Endothelial cell of umbilical vein (primary cell): ENCODE results near the gene PSD4. TPM values are rescaled to one million over a fixed set of nuclear protein-coding genes. Genes with fewer than 3 reads are reported as not detected.

ENCODE experiments used
- BruUV-seq: library from RNA; stranded (reverse); fragments of 400-500 nt; replicated peaks from 2 replicates; lab custom pipeline; 2021; lab: Mats Ljungman, UMichigan
- CTCF ChIA-PET: fragments of 300-600, 350-600 bp; sonication (Branson Sonifier 250); formaldehyde crosslinking; loops from one replicate; lab custom pipeline; 2021; ENCODE audit warnings: antibody characterized with exemption, inconsistent platforms; lab: Charles Lee
- POLR2A ChIA-PET: fragments of 300-600, 350-600 bp; sonication (Branson Sonifier 250); formaldehyde crosslinking; loops from one replicate; lab custom pipeline; 2021; ENCODE audit warnings: antibody characterized with exemption, inconsistent platforms; lab: Charles Lee
- DNase-seq: peaks from one replicate; pipeline ENCODE4 v3.0.0-alpha.2; 2011; ENCODE audit warnings: low read depth, low spot score
- FAIRE-seq: peaks from 2 replicates; lab custom pipeline; 2011; peaks lifted over from hg19 to GRCh38; lab: Jason Lieb, UNC
- H2AFZ ChIP-seq: 2 replicates; pipeline ENCODE4 v1.6.0; 2012; ENCODE audit warnings: low read depth, low read length, control low read depth, inconsistent platforms
- H3K27ac ChIP-seq: 2 replicates; pipeline ENCODE4 v1.5.1; 2011; ENCODE audit warnings: low read depth, mild to moderate bottlenecking, control low read depth, low read length, moderate library complexity; ENCODE audit not compliant: insufficient read depth
- H3K27me3 ChIP-seq, 2 experiments: 2 replicates each; pipeline versions ENCODE4 v1.6.0 to v1.6.1; 2011; ENCODE audit warnings: low read length in 2 of 2, mixed read lengths in 1 of 2; ENCODE audit not compliant: control insufficient read depth in 2 of 2, insufficient read depth in 2 of 2
- H3K36me3 ChIP-seq, 2 experiments: 2 replicates in 1 of 2; 3 replicates in 1 of 2; pipeline ENCODE4 v1.5.1; 2011; ENCODE audit warnings: low read length in 2 of 2, mild to moderate bottlenecking in 1 of 2, moderate library complexity in 1 of 2; ENCODE audit not compliant: control insufficient read depth in 2 of 2, insufficient read depth in 2 of 2; ENCODE audit errors: extremely low read depth in 1 of 2
- H3K4me1 ChIP-seq: 3 replicates; pipeline ENCODE4 v1.5.1; 2011; ENCODE audit warnings: mild to moderate bottlenecking, low read length; ENCODE audit not compliant: control insufficient read depth, insufficient read depth; ENCODE audit errors: extremely low read depth
- H3K4me2 ChIP-seq: 2 replicates; pipeline ENCODE4 v1.6.1; 2011; ENCODE audit warnings: low read length, control low read depth, mixed read lengths; ENCODE audit not compliant: insufficient read depth
- H3K4me3 ChIP-seq, 3 experiments: fragments of 200-600 bp in 1 of 3; sonication (generic), shearing (Covaris generic) in 1 of 3; replicated peaks in 1 of 3; 2 replicates each; pipeline ENCODE4 v1.5.1; 2011 to 2016; ENCODE audit warnings: control low read depth in 3 of 3, low read length in 3 of 3, mild to moderate bottlenecking in 2 of 3, inconsistent platforms in 1 of 3, low read depth in 1 of 3, moderate library complexity in 1 of 3; ENCODE audit not compliant: insufficient read depth in 1 of 3
- H3K79me2 ChIP-seq: 2 replicates; pipeline ENCODE4 v1.6.0; 2012; ENCODE audit warnings: low read length, inconsistent platforms; ENCODE audit not compliant: control insufficient read depth, insufficient read depth
- H3K9ac ChIP-seq: replicated peaks from 2 replicates; pipeline ENCODE3; 2011; ENCODE audit warnings: low read length, control low read depth; ENCODE audit not compliant: insufficient read depth; ENCODE audit errors: extremely low read depth
- H3K9me1 ChIP-seq: replicated peaks from 3 replicates; pipeline ENCODE4 v1.6.0; 2011; ENCODE audit warnings: mild to moderate bottlenecking, low read length; ENCODE audit not compliant: control insufficient read depth, insufficient read depth; ENCODE audit errors: extremely low read depth
- H3K9me3 ChIP-seq: replicated peaks from 2 replicates; pipeline ENCODE4 v1.5.1; 2012; ENCODE audit warnings: low read length, inconsistent platforms; ENCODE audit not compliant: control insufficient read depth, insufficient read depth
- H4K20me1 ChIP-seq: replicated peaks from 2 replicates; pipeline ENCODE3; 2011; ENCODE audit warnings: mild to moderate bottlenecking, low read length; ENCODE audit not compliant: control insufficient read depth, insufficient read depth; ENCODE audit errors: extremely low read depth
- EZH2 ChIP-seq: IDR thresholded peaks from 2 replicates; pipeline ENCODE4 v1.6.1; 2012; ENCODE audit warnings: borderline replicate concordance, low read depth, mild to moderate bottlenecking, moderate library complexity, low read length, inconsistent platforms; ENCODE audit not compliant: severe bottlenecking
- FOS ChIP-seq: IDR thresholded peaks from 2 replicates; pipeline ENCODE4 v1.6.1; 2011; ENCODE audit warnings: mild to moderate bottlenecking, low read length, moderate library complexity, borderline replicate concordance; ENCODE audit not compliant: insufficient read depth
- GATA2 ChIP-seq: IDR thresholded peaks from 2 replicates; pipeline ENCODE4 v1.7.0; 2011; ENCODE audit warnings: low read depth, mild to moderate bottlenecking, moderate library complexity, mixed read lengths, low read length; ENCODE audit not compliant: insufficient read length, insufficient read depth
- JUN ChIP-seq: IDR thresholded peaks from 2 replicates; pipeline ENCODE4 v1.6.1; 2011; ENCODE audit warnings: borderline replicate concordance, low read depth; ENCODE audit not compliant: insufficient read length, insufficient read depth
- dilution Hi-C: fragments of 300-500 bp; cut with MboI; formaldehyde crosslinking; loops from one replicate; pipeline ENCODE4 v1.15.0; 2019; ENCODE audit warnings: low sequenced_read_pairs; ENCODE audit not compliant: extremely low pct_ligation_motif_present
- intact Hi-C: fragments of 100-400 bp; cut with micrococcal nuclease; formaldehyde crosslinking; loops from one replicate; pipeline ENCODE4 v1.10.0; 2022
- polyA plus RNA-seq, 4 experiments: library from polyadenylated mRNA; depleted of rRNA in 3 of 4; stranded (reverse) in 3 of 4; unstranded in 1 of 4; fragments of >200 nt; gene quantifications; 2 replicates each; pipeline versions ENCODE4 v1.2.1 to v1.2.3, GENCODE V29; 2011 to 2012; ENCODE audit warnings: missing spikeins in 1 of 4
- total RNA-seq: library from RNA; stranded (reverse); gene quantifications from 2 replicates; pipeline ENCODE4 v1.2.3, GENCODE V29; 2021
- TF ChIP-seq, protein P1 (sequence below): IDR thresholded peaks from 2 replicates; pipeline ENCODE4 v1.6.1; 2011; ENCODE audit not compliant: insufficient read depth, insufficient read length
- TF ChIP-seq, protein P2 (sequence below), 2 donors: IDR thresholded peaks; 1 replicate in 1 of 2; 2 replicates in 1 of 2; pipeline ENCODE4 v1.5.1; 2011; ENCODE audit warnings: low read length in 2 of 2, mild to moderate bottlenecking in 2 of 2, moderate library complexity in 2 of 2, control low read depth in 1 of 2, inconsistent platforms in 1 of 2, low read depth in 1 of 2; ENCODE audit not compliant: insufficient read depth in 1 of 2; ENCODE audit errors: extremely low read depth in 1 of 2

Gene PSD4
- total and polyA plus RNA-seq, 2 donors (not counting 3 experiments of a cell fraction or from before 2014, with no cell fraction given) = 0.01 to 0.24 TPM

DNA sequence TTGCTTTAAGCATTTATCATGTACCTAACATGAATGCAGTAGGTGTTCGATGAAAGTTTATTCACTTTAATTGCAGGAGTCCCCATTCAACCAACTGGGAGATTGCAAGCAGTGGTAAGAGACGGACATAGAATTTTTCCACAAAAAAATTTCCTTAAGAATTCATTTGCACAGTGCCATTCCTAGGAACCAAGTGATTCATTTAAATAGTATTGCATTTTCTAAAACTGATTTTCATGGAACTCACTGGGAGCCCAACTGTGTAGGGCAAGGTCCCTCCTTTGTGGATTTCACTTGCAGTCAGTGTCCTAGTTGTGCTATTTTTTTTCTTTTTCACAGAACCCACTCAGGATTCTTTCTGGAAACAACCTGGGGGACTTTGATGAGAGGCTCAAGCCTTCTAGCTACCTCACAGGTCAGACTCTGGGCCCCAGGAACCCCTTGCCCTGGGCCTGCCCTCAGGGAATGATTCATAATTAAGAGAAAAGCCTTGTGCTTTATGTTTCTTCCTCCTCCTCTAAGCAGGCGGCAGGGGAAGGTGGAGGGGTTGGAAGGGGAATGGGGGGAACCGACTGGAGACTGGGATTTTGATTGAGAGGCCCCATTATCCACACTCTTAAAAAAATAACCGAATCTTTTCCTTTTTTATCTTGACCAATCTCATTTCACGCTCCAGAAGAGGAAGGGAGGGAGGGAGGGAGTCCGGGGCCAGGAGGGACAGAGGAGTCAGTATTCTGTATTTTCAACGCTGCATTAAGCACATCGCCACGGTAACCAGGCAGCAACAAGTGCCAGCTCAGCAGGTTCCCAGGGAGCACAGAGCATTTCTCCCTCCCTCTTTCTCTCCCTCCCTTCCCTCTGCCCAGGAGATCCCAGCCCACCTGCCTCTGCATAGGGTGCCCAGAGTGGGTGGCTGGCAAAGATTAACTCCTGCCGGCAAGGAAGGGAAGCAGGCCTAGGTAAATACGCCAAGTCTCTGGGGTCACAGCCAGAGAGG lies 51.8 kb downstream of the PSD4 start:
- Histone ChIP-seq H3K4me2 (no peak overlapping the region), H3K9me3 (no peaks in the 10 kb centered on the region), H3K4me3 (no peak overlapping the region), H2AFZ (no peak overlapping the region), H3K36me3 (no peaks in the 10 kb centered on the region), H3K4me1 (no peaks in the 10 kb centered on the region), H3K79me2 (no peaks in the 10 kb centered on the region), H3K9me1 (no peaks in the 10 kb centered on the region), H3K9ac (no peak overlapping the region), H4K20me1 (no peaks in the 10 kb centered on the region), H3K27ac (no peak overlapping the region), H3K27me3 (peaks cover 0 to 5% of the 10 kb centered on the region in 2 experiments)
- no TSS peak for BruUV-seq
- ChIA-PET POLR2A (no interaction called here), CTCF (interaction anchor here (2.0 kb wide), 1 partner anchor 19 kb away, joined by 5 read pairs; no protein-coding TSS in a partner anchor)
- FAIRE-seq (no peak), DNase-seq (no peak)
- no peak for TF ChIP-seq JUN
- no peak for TF ChIP-seq EZH2
- TF ChIP-seq, protein P1, sequence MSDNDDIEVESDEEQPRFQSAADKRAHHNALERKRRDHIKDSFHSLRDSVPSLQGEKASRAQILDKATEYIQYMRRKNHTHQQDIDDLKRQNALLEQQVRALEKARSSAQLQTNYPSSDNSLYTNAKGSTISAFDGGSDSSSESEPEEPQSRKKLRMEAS = no peak
- no peak for TF ChIP-seq FOS
- TF ChIP-seq, protein P2, sequence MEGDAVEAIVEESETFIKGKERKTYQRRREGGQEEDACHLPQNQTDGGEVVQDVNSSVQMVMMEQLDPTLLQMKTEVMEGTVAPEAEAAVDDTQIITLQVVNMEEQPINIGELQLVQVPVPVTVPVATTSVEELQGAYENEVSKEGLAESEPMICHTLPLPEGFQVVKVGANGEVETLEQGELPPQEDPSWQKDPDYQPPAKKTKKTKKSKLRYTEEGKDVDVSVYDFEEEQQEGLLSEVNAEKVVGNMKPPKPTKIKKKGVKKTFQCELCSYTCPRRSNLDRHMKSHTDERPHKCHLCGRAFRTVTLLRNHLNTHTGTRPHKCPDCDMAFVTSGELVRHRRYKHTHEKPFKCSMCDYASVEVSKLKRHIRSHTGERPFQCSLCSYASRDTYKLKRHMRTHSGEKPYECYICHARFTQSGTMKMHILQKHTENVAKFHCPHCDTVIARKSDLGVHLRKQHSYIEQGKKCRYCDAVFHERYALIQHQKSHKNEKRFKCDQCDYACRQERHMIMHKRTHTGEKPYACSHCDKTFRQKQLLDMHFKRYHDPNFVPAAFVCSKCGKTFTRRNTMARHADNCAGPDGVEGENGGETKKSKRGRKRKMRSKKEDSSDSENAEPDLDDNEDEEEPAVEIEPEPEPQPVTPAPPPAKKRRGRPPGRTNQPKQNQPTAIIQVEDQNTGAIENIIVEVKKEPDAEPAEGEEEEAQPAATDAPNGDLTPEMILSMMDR (IDR thresholded peaks at IDR 0.05; ENCODE audit: extremely low read depth in 1 of 2, insufficient read depth in 1 of 2, low read depth in 1 of 2, low read length in 2 of 2) = no peak
- TF ChIP-seq GATA2 = no peak
- dilution Hi-C loops (no loop called here), intact Hi-C loops (no loop called here)
